ENCODE data around the gene LUC7L3.
"Not testable (repeated sequence)": the region's sequence is repeated elsewhere in the genome, so short reads cannot be mapped to it uniquely, and the experiment has no call there.

LUC7L3 gene

DNA sequence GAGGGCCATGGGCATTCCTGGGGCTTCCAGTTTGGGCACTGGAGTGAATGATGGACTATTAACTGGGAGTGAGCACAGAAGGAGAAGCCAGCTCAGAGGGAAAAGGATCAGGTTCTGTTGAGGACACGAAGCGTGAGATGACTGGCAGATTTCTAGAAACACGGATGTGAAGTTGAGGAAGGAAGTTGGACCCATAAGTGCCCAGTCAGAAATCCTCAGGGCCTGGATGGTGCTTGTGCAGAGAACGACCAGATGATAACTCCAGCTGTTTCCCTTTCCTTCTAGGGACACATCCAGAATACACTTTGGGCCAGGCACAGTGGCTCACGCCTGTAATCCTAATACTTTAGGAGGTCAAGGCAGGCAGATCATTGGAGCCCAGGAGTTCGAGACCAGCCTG, 71.2 kb downstream of the LUC7L3 start:
- DNase-seq: no peak

- no peak for DNase-seq
Observed at GRCh38 chr17:50792132-50792531, 72.7 kb downstream of the LUC7L3 start.

DNA sequence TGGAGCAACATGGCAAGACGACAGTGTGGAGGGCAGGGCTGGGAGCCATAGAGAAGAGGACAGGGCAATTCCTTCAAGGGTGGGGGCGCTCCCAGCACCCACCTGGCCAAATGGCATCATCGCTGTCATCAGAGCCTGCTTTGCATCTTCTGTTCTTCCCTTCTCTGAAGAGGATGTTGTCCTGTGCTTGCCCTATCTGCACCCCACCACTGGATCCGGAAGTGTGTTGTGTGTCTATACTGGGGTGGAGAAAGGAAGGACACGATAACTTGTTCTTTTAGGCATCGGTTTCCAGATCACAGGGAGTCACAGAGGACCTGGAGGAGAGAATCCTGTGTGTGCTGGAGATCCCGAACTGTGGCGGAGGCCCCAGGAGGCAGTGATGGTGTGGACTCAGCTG, 73.6 kb downstream of the LUC7L3 start:
- no peak for DNase-seq

DNA sequence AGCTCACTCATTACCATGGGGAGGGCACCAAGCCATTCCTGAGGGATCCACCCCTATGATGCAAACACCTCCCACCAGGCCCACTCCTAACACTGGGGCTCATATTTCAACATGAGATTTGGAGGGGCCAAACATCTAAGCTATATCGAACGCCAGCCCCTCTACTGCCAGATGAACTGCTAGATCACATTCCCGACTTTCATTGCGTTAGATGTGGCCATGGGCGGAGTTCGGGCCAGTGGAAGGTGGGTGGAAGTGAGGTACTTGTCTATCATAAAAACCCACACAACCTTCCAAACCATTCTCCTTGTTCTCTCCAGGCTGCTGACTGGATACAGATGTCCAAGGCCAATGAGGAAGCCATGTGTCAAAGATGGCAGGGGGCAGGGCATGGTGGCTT, 75.0 kb downstream of the LUC7L3 start:
- no peak for DNase-seq

GRCh38 chr17:50797135-50797810, 77.9 kb downstream of the LUC7L3 start:
- peak; percentile 56 for DNase-seq

GRCh38 chr17:50798424-50799288, 79.3 kb downstream of the LUC7L3 start:
- DNase-seq: peak; percentile 15

DNA sequence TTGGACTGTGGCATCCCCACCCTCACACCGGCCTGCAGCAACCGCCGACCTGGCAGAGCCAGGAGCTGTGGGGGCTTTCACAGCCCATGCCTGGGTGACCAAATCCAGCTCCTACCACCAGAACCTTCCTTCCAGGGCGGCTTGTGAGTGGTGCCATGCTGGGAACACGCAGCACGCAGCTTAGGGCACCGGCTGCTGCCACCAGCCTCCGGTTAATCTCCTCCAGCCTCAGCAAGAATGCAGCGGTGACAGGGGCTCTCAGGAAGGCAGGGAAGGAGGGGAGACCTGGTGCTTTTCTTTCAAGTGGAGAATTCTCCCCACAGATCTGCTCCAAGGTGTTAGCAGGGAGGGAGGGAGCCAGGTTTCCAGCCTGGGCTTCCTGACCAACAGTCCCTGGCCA, 80.2 kb downstream of the LUC7L3 start:
- DNase-seq: no peak

- no peak for DNase-seq
Observed at GRCh38 chr17:50800196-50800700, 80.8 kb downstream of the LUC7L3 start.

DNA sequence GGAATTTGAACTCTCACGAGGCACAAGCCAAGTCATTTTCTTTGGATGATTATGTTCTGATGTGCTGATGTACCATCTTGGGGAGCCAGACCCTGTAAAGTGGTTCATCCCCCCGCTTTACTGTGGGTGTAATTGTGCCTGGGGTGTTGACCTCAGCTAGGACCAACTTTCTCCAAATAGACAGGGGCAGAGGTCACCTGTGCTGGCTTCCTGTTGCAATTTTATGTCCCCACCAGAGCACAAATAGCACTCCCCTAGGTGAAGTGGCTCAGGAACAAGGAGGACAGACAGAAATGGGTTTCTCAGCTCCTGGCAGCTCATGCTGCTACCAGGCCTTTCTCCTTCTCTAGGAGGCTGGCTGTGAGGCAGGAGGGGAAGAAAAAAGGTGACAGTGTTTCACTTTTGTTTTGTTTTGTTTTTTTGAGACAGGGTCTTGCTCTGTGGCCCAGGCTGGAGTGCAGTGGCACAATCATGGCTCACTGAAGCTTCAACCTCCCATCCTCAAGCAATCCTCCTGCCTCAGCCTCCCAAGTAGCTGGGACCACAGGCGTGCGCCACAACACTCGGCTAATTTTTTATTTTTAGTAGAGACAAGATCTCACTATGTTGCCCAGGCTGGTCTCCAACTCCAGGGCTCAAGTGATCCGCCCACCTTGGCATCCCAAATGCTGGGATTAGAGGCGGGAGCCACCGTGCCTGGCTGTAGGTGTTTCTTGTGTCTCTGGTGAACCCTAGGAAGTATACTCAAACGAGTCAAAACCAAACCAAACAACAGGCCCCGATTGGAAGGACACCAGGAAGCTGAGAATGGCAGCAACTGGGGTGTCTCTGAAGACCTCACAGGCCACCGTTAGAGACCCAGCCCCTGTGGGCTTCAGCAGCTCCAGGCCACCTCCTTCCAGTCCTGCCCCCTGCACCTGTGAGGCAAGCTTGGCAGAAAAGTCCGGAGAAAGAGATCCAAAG, 83.5 kb downstream of the LUC7L3 start:
- DNase-seq: no peak

DNA sequence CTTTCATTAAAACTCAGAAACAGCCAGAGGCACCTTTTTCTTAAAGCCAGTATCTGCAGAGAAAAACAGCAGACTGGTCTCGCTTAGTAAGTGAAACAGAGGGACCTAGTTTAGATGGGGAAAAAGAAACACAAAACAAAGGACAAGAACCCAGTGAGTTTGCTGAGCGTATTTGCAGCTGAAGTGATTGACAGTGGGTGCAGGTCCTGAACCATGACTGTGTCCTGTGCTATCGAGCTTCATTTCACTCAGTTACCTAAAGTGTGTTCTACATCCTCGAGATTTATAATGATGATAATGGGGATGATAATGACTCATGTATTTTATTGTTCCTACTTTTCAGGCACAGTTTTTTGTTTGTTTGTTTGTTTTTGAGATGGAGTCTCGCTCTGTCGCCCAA, 84.3 kb downstream of the LUC7L3 start:
- no peak for DNase-seq

GRCh38 chr17:50804749-50805475, 85.5 kb downstream of the LUC7L3 start:
- not testable (repeated sequence) for DNase-seq

DNA sequence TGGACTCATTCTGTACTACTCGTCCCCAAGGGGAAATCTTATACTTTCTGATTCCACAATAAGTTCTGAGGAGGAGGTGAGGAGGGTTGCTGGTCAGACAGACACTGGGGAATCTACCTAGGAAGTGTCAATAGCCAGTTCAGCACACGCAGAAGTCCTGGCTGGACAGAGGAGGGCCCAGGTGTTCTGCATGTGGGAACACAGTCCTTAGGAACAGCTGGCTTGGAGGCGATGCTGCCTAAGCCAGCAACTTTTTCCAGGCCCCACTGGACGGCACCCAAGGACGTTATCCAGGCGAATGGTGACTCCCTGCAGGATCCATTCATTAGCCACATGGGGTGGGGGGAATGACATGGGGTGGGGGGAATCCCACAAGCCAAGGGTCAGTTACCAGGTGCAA, 86.1 kb downstream of the LUC7L3 start:
- no peak for DNase-seq

Measured in DMS79 treated with DMSO at 0.1 percent for 48 hours (cell line).